Small intestine (tissue), 7 donors: Measurements from ENCODE around the gene EIF3F. TPM values are rescaled to one million over a fixed set of nuclear protein-coding genes. Genes with fewer than 3 reads are reported as not detected.

Experiments used
- DNase-seq, 2 donors: peaks; one replicate each; pipeline versions ENCODE4 v3.0.0 to v3.0.0-alpha.2; 2013
- FAIRE-seq: peaks from 2 replicates; lab custom pipeline; 2012; peaks lifted over from hg19 to GRCh38; lab: Jason Lieb, UNC
- H3K27ac ChIP-seq, 3 donors: one replicate each; pipeline ENCODE4 v1.5.1; 2013; ENCODE audit warnings: low read length in 2 of 3, mild to moderate bottlenecking in 2 of 3, control low read depth in 1 of 3, inconsistent platforms in 1 of 3, low read depth in 1 of 3, moderate library complexity in 1 of 3
- H3K27me3 ChIP-seq, 3 donors: one replicate each; pipeline ENCODE4 v1.6.1; 2013; ENCODE audit warnings: low read length in 3 of 3, inconsistent platforms in 1 of 3; ENCODE audit not compliant: control insufficient read depth in 3 of 3, insufficient read depth in 3 of 3
- H3K36me3 ChIP-seq, 3 donors: one replicate each; pipeline ENCODE4 v1.6.1; 2013; ENCODE audit warnings: low read length in 3 of 3, inconsistent platforms in 1 of 3, low read depth in 1 of 3, mild to moderate bottlenecking in 1 of 3, moderate library complexity in 1 of 3; ENCODE audit not compliant: control insufficient read depth in 3 of 3, insufficient read depth in 2 of 3
- H3K4me1 ChIP-seq, 3 donors: one replicate each; pipeline ENCODE4 v1.6.1; 2013; ENCODE audit warnings: low read length in 2 of 3, inconsistent platforms in 1 of 3, low read depth in 1 of 3, mild to moderate bottlenecking in 1 of 3, moderate library complexity in 1 of 3; ENCODE audit not compliant: control insufficient read depth in 3 of 3, insufficient read depth in 2 of 3
- H3K4me3 ChIP-seq, 3 donors: one replicate each; pipeline ENCODE4 v1.5.1; 2013; ENCODE audit warnings: low read length in 3 of 3, control low read depth in 1 of 3, inconsistent platforms in 1 of 3, low read depth in 1 of 3, mild to moderate bottlenecking in 1 of 3, moderate library complexity in 1 of 3
- H3K9me3 ChIP-seq, 2 donors: one replicate each; pipeline ENCODE4 v1.6.1; 2013; ENCODE audit warnings: low read depth in 1 of 2, low read length in 1 of 2; ENCODE audit not compliant: control insufficient read depth in 2 of 2, insufficient read depth in 1 of 2
- WGBS, 3 donors: extraction: QIAGEN DNeasy Blood & Tissue Kit; methylation state at CpG; one replicate each; pipeline ENCODE4 v1.1.7; 2013; 5-methylcytosine and 5-hydroxymethylcytosine counted together
- polyA plus RNA-seq, 4 donors: library from polyadenylated mRNA; stranded (reverse) in 3 of 4; unstranded in 1 of 4; fragments of 200-250 nt in 3 of 4; fragments of 120-200 nt in 1 of 4; gene quantifications; one replicate each; pipeline versions ENCODE4 v1.2.1 to v1.2.3, GENCODE V29; 2013
- donor health status: healthy with polysubstance abuse.
- donor health status: control.
- donor health status: control.
- donor health status: Bipolar disorder and iron deficiency.
- donor health status: healthy.

The EIF3F gene
- polyA plus RNA-seq, 4 donors = 371 to 530 (median 444) TPM

DNA sequence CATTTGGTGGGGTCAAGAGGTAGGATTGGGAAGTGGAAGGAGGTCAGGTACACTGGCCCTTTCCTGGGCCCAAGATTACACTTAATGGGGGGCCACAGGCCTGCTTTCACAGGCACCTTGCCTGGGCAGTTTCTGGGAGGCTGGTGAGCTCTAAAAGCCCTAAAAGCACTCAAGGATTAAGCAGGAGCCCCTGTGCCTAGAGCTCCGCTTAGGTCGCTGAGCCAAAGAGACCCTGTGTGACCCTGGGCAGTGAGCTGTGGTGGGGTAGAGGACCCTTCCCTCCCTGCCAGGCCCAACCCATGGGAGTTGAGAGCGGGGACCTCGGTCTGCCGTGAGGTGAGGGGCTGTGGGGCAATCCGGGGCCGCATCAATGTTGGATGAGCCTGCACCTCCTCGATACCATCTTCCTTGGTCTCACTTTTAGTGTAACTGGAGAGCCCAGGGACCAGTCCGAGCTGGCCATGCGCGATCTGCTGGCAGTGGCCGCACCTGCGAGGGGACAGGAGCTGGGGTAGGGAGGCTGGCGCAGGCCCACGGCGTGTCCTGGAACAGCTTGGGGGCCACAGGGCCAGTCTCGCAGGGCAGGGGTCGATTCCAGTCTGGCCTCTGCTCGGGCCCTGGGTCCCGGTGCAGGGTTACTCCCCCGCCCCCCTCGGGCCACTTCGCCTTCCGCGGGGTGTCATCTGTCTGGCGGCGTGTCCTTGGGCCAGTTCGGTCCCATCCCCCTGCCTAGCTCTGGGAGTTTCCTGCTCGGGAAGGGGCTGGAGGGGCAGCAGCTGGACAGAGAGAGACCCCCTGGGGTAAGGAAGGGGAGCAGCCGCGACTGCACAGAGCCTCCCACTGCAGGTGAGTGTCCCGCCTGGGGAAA, 44.3 kb downstream of the EIF3F start:
- no peak for FAIRE-seq
- no peak overlapping the region for H3K4me3 ChIP-seq
- no peak overlapping the region for H3K27ac ChIP-seq
- peaks cover 0 to 19% (median 5%) of the 10 kb centered on the region in 3 donors for H3K4me1 ChIP-seq
- no peaks in the 10 kb centered on the region for H3K36me3 ChIP-seq
- DNase-seq = no peak
- no peaks in the 10 kb centered on the region for H3K9me3 ChIP-seq
- 75 to 82% (median 79%) methylated on average over 29 to 32 of the region's 32 CpGs for WGBS, 3 donors
- peaks cover 0 to 2% (median 0%) of the 10 kb centered on the region in 3 donors for H3K27me3 ChIP-seq

DNA sequence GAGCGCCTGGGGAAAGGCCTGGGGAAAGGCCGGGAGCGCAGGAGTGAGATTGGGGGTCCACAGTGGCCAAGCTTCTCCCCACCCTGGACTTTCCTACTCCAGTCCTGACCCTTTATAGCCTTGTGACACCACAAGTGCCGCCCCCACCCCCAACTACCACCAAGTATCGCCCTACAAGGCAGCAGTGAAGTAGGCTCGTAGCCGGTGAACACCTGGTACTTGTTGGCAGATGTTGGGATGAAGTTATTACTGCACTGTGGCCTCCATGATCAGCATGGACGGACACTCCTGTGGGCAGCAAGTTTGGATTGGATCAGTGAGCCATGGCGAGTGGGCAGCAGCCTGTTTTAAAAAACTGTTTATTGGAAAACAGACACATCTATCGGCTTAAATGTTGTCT, 45.0 kb downstream of the EIF3F start:
- peaks cover 0 to 2% (median 0%) of the 10 kb centered on the region in 3 donors for H3K27me3 ChIP-seq
- no peaks in the 10 kb centered on the region for H3K36me3 ChIP-seq
- no peak overlapping the region for H3K27ac ChIP-seq
- peaks cover 0 to 19% (median 5%) of the 10 kb centered on the region in 3 donors for H3K4me1 ChIP-seq
- no peaks in the 10 kb centered on the region for H3K9me3 ChIP-seq
- DNase-seq (no peak), FAIRE-seq (no peak)
- 75 to 89% (median 87%) methylated on average over 10 of the region's 10 CpGs for WGBS, 3 donors
- no peak overlapping the region for H3K4me3 ChIP-seq

- 28 to 33% (median 31%) methylated on average over 19 to 20 of the region's 20 CpGs for WGBS, 3 donors
- no peak overlapping the region for H3K4me3 ChIP-seq
- FAIRE-seq = no peak
These were observed 45.6 kb downstream of the EIF3F start for GRCh38 chr11:8032576-8033304.

GRCh38 chr11:8033305-8034105, 46.4 kb downstream of the EIF3F start:
- peaks cover 0 to 2% (median 0%) of the 10 kb centered on the region in 3 donors for H3K27me3 ChIP-seq
- peak; percentile 67 to 88 for DNase-seq
- no peaks in the 10 kb centered on the region for H3K9me3 ChIP-seq
- H3K27ac ChIP-seq = no peak overlapping the region
- no peak overlapping the region for H3K4me3 ChIP-seq
- 47 to 49% (median 48%) methylated on average over 19 of the region's 19 CpGs for WGBS, 3 donors
- no peaks in the 10 kb centered on the region for H3K36me3 ChIP-seq
- FAIRE-seq = no peak
- H3K4me1 ChIP-seq = peaks cover 0 to 19% (median 5%) of the 10 kb centered on the region in 3 donors

More at GRCh38 chr11:8032576-8033304, 45.6 kb downstream of the EIF3F start:
- Histone ChIP-seq H3K27ac (no peak overlapping the region), H3K4me1 (peaks cover 0 to 19% (median 5%) of the 10 kb centered on the region in 3 donors), H3K27me3 (peaks cover 0 to 2% (median 0%) of the 10 kb centered on the region in 3 donors), H3K36me3 (no peaks in the 10 kb centered on the region), H3K9me3 (no peaks in the 10 kb centered on the region)
- DNase-seq = no peak

DNA sequence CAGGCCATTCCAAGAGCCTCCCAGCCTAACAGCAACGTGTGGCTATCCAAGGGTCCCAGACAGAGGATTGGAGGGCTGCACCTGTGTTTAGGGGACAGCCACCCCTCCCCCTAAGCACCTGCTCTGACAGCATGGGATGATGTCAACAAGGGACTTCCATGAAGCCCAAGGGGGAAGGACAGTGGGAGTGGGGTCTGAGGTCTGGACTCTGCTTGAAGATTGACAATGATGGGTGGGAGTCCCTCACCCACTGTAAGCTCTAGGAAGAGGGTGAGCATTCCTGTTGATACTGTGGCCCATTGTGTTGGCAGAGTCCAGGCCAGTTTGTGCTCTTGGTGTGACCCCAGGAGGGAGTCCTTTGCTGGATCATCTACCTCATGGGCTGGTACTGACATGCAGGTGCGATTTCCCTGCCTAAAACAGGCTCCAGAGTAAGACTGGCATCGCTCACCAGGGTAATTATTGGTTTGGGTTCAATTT, 47.0 kb downstream of the EIF3F start:
- Histone ChIP-seq H3K27me3 (peaks cover 0 to 2% (median 0%) of the 10 kb centered on the region in 3 donors), H3K4me1 (peaks cover 0 to 19% (median 5%) of the 10 kb centered on the region in 3 donors), H3K9me3 (no peaks in the 10 kb centered on the region), H3K4me3 (no peak overlapping the region), H3K27ac (no peak overlapping the region), H3K36me3 (no peaks in the 10 kb centered on the region)
- WGBS, 3 donors = 70 to 88% (median 86%) methylated on average over 3 of the region's 3 CpGs
- DNase-seq (no peak), FAIRE-seq (no peak)

DNA sequence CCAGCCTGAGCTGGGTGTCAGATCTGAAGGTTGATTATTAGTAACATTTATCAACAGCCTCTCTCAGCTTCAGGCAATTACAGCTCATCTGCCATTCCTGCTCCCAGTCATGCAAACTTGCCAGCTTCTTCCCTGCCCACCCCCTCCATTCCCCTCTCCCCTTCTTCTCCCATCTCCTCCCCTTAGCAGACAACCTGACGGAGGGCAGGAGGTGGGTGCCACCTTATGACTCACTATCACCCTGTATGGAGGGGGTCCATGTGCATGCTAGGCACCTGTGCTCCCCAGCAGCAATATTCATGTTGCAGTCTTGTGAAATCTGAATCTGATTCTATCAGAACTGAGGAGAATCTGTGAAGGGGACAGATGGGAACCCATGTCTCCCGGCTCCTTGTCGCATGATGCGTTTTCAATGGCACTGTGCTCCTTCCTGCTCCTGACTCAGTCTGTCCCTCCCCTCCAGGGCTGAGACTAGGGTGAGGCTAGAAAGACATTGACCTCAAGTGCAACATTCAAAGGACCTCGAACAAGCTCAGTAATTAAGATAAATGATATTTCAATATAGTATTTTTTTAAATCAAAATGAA, 47.6 kb downstream of the EIF3F start:
- Histone ChIP-seq H3K36me3 (no peaks in the 10 kb centered on the region), H3K27me3 (peaks cover 0 to 2% (median 0%) of the 10 kb centered on the region in 3 donors), H3K4me1 (peaks cover 0 to 19% (median 5%) of the 10 kb centered on the region in 3 donors), H3K4me3 (no peak overlapping the region), H3K27ac (peak overlapping the region in 1 of 3 donors; percentile 58), H3K9me3 (no peaks in the 10 kb centered on the region)
- WGBS, 3 donors = 32 to 59% (median 43%) methylated on average over 5 of the region's 5 CpGs
- FAIRE-seq = no peak
- peak; percentile 51 to 83 for DNase-seq

DNA sequence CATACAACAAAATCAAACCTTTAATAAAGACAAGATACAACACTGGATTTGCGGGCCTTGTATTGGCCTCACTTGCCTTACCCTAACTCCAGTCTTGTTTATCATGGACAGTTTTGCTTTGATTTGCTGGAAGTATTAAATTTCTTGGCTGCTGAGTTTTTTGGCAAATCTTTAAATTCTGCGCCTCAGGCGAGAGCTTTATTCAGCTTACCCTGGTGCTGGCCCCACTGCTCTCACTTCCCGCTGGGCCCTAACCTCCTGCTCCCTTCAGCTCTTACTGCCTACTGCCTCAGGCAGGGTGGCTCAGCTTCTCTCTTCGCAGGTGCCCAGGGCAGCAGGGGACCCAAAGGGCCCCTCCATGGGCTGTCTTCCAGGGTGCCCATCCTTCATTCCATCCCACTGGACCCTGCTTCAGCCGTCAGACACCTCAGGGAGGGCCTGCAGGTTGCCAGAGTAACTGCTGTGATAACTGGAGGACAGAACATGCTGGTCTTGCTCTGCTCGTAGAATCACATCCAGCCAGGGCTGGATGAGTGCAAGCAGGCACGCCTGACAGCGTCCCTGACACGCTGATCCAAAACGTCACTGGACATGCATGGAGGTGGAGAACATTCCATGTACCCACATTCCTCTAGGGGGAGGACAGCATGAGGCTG, 48.2 kb downstream of the EIF3F start:
- Histone ChIP-seq H3K27me3 (peaks cover 0 to 2% (median 0%) of the 10 kb centered on the region in 3 donors), H3K4me3 (no peak overlapping the region), H3K27ac (no peak overlapping the region), H3K4me1 (peaks cover 0 to 19% (median 5%) of the 10 kb centered on the region in 3 donors), H3K36me3 (no peaks in the 10 kb centered on the region), H3K9me3 (no peaks in the 10 kb centered on the region)
- DNase-seq (no peak), FAIRE-seq (no peak)
- whole genome bisulfite sequencing, 3 donors = 76 to 80% (median 79%) methylated on average over 11 of the region's 11 CpGs
